Panc1 (cell line): Measurements from ENCODE around the gene CPA5. TPM values are rescaled to one million over a fixed set of nuclear protein-coding genes. Genes with fewer than 3 reads are reported as not detected.

ENCODE experiments used
- ATAC-seq: fragments of 200-7000 bp; cut with Tn5 transposase; 2 replicates; pipeline ENCODE4 v1.9.1; 2020; ENCODE audit warnings: mild to moderate bottlenecking, moderate library complexity
- BruUV-seq: library from RNA; stranded (reverse); fragments of 400-500 nt; replicated peaks from 2 replicates; lab custom pipeline; 2021; lab: Mats Ljungman, UMichigan
- CTCF ChIA-PET: fragments of 300-600 bp; sonication (Branson Sonifier 250); formaldehyde crosslinking; loops from one replicate; lab custom pipeline; 2022; ENCODE audit warnings: antibody characterized with exemption; lab: Charles Lee
- POLR2A ChIA-PET: fragments of 300-600 bp; sonication (Branson Sonifier 250); formaldehyde crosslinking; loops from one replicate; lab custom pipeline; 2022; ENCODE audit warnings: antibody characterized with exemption; lab: Charles Lee
- DNase-seq: peaks from one replicate; pipeline ENCODE4 v3.0.0-alpha.2; 2010; ENCODE audit warnings: low read depth, low spot score
- H3K27ac ChIP-seq: 2 replicates; pipeline ENCODE4 v1.5.1; 2011; ENCODE audit warnings: mild to moderate bottlenecking, low read length, inconsistent platforms
- H3K27me3 ChIP-seq: fragments of 200-500 bp; sonication (Bioruptor generic); 2 replicates; pipeline ENCODE4 v1.6.0; 2014; ENCODE audit warnings: low read length, inconsistent platforms; ENCODE audit not compliant: control insufficient read depth, insufficient read depth
- H3K36me3 ChIP-seq: fragments of 200-500 bp; sonication (Bioruptor generic); 2 replicates; pipeline ENCODE4 v1.5.1; 2014; ENCODE audit warnings: inconsistent platforms, mild to moderate bottlenecking, low read length, moderate library complexity; ENCODE audit not compliant: control insufficient read depth, insufficient read depth
- H3K4me1 ChIP-seq: 2 replicates; pipeline ENCODE4 v1.5.1; 2011; ENCODE audit warnings: inconsistent platforms, mild to moderate bottlenecking, low read length, moderate library complexity; ENCODE audit not compliant: control insufficient read depth, insufficient read depth
- H3K4me3 ChIP-seq, 2 experiments: 2 replicates each; pipeline ENCODE4 v1.5.1; 2011 to 2012; ENCODE audit warnings: low read depth in 2 of 2, low read length in 2 of 2, mild to moderate bottlenecking in 2 of 2, inconsistent platforms in 1 of 2, moderate library complexity in 1 of 2
- H3K9me3 ChIP-seq: fragments of 200-500 bp; sonication (Bioruptor generic); 2 replicates; pipeline ENCODE4 v1.5.1; 2014; ENCODE audit warnings: low read depth, mild to moderate bottlenecking, inconsistent platforms, low read length, moderate library complexity; ENCODE audit not compliant: control insufficient read depth, insufficient read depth
- POLR2AphosphoS5 ChIP-seq: IDR thresholded peaks from 2 replicates; pipeline ENCODE4 v1.6.1; 2012; ENCODE audit warnings: mild to moderate bottlenecking, low read depth, low read length, moderate library complexity
- REST ChIP-seq, 2 experiments: IDR thresholded peaks; 2 replicates each; pipeline ENCODE4 v1.6.1; 2011 to 2012; ENCODE audit warnings: low read depth in 2 of 2, control low read depth in 1 of 2, low read length in 1 of 2, mild to moderate bottlenecking in 1 of 2, moderate library complexity in 1 of 2; ENCODE audit not compliant: insufficient read depth in 1 of 2
- SIN3A ChIP-seq: IDR thresholded peaks from 2 replicates; pipeline ENCODE4 v1.6.1; 2012; ENCODE audit warnings: low read depth, mild to moderate bottlenecking, low read length, moderate library complexity, borderline replicate concordance; ENCODE audit not compliant: insufficient read depth
- TCF7L2 ChIP-seq: IDR thresholded peaks from 2 replicates; pipeline ENCODE4 v1.6.1; 2011; ENCODE audit warnings: mild to moderate bottlenecking, low read depth, low read length, inconsistent platforms
- in situ Hi-C: cut with HindIII; loops from 2 replicates; pipeline ENCODE4 v1.10.0; 2016; ENCODE audit warnings: low sequenced_read_pairs, low pct_unique_long_range_greater_than_20kb
- intact Hi-C: fragments of 100-400 bp; cut with micrococcal nuclease; formaldehyde crosslinking; loops from one replicate; pipeline ENCODE4 v1.10.0; 2022; ENCODE audit not compliant: unreplicated experiment
- total RNA-seq: library from RNA; stranded (reverse); gene quantifications from one replicate; pipeline ENCODE4 v1.2.1, GENCODE V29; 2021; ENCODE audit not compliant: unreplicated experiment
- TF ChIP-seq, protein P1 (sequence below): fragments of 450-650 bp; IDR thresholded peaks from 2 replicates; pipeline ENCODE4 v1.5.1; 2017; ENCODE audit warnings: mild to moderate bottlenecking

The CPA5 gene
- total RNA-seq, 1 experiment from 2014 or later, result not detected

GRCh38 chr7:130394421-130395195 is 50.0 kb downstream of the CPA5 start:
- Histone ChIP-seq H3K27ac (no peak overlapping the region), H3K4me1 (no peaks in the 10 kb centered on the region), H3K27me3 (no peaks in the 10 kb centered on the region), H3K9me3 (no peaks in the 10 kb centered on the region), H3K4me3 (no peak overlapping the region), H3K36me3 (no peaks in the 10 kb centered on the region)
- DNase-seq (no peak), ATAC-seq (no peak)
- CTCF ChIA-PET, result no interaction called here
- in situ Hi-C loops, result no loop called here
- intact Hi-C loops, result no loop called here
- TF ChIP-seq SIN3A (no peak), REST (IDR thresholded peaks at IDR 0.05; ENCODE audit: insufficient read depth in 1 of 2, low read depth in 2 of 2, low read length in 1 of 2) (no peak), TCF7L2 (no peak), POLR2AphosphoS5 (no peak)
- TF ChIP-seq, protein P1, sequence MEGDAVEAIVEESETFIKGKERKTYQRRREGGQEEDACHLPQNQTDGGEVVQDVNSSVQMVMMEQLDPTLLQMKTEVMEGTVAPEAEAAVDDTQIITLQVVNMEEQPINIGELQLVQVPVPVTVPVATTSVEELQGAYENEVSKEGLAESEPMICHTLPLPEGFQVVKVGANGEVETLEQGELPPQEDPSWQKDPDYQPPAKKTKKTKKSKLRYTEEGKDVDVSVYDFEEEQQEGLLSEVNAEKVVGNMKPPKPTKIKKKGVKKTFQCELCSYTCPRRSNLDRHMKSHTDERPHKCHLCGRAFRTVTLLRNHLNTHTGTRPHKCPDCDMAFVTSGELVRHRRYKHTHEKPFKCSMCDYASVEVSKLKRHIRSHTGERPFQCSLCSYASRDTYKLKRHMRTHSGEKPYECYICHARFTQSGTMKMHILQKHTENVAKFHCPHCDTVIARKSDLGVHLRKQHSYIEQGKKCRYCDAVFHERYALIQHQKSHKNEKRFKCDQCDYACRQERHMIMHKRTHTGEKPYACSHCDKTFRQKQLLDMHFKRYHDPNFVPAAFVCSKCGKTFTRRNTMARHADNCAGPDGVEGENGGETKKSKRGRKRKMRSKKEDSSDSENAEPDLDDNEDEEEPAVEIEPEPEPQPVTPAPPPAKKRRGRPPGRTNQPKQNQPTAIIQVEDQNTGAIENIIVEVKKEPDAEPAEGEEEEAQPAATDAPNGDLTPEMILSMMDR, result no peak
- no TSS peak for BruUV-seq
- POLR2A ChIA-PET, result no interaction called here

GRCh38 chr7:130395421-130395820 is 50.8 kb downstream of the CPA5 start:
- H3K9me3 ChIP-seq, result no peaks in the 10 kb centered on the region
- TF ChIP-seq REST (IDR thresholded peaks at IDR 0.05; ENCODE audit: insufficient read depth in 1 of 2, low read depth in 2 of 2, low read length in 1 of 2) (no peak), TCF7L2 (no peak), POLR2AphosphoS5 (no peak), SIN3A (no peak)
- TF ChIP-seq, protein P1, result no peak
- POLR2A ChIA-PET, result no interaction called here
- H3K36me3 ChIP-seq, result no peaks in the 10 kb centered on the region
- in situ Hi-C loops (no loop called here), intact Hi-C loops (no loop called here)
- CTCF ChIA-PET, result interaction anchor here (0.7 kb wide), 1 partner anchor 975 kb away, joined by 3 read pairs; no protein-coding TSS in a partner anchor
- ATAC-seq (no peak), DNase-seq (no peak)
- no TSS peak for BruUV-seq
- no peaks in the 10 kb centered on the region for H3K4me1 ChIP-seq
- H3K27ac ChIP-seq, result no peak overlapping the region
- H3K4me3 ChIP-seq, result no peak overlapping the region
- H3K27me3 ChIP-seq, result no peaks in the 10 kb centered on the region
